A549 (cell line): ENCODE data around the gene NUP188.

Source experiments
- CEBPB ChIP-seq, 2 experiments: fragments of >200 bp in 1 of 2; sonication (Bioruptor Twin) in 1 of 2; formaldehyde crosslinking in 1 of 2; IDR thresholded peaks; 2 replicates each; pipeline ENCODE4 v1.6.1; 2012 to 2016
- CTCF ChIP-seq: fragments of >200 bp; sonication (Bioruptor Twin); formaldehyde crosslinking; IDR thresholded peaks from 3 replicates; pipeline ENCODE4 v1.5.1; 2016
- EP300 ChIP-seq, 2 experiments: fragments of >200 bp; sonication (Bioruptor Twin); formaldehyde crosslinking; IDR thresholded peaks; 2 replicates in 1 of 2; 3 replicates in 1 of 2; pipeline ENCODE4 v1.6.1; 2016 to 2017
- HOXA7 ChIP-seq: fragments of 250-450 bp; sonication (Bioruptor Pico); IDR thresholded peaks from 2 replicates; pipeline ENCODE4 v1.5.0; 2020; ENCODE audit warnings: mild to moderate bottlenecking, moderate library complexity
- MAZ ChIP-seq: fragments of 150-350 bp; IDR thresholded peaks from 2 replicates; pipeline ENCODE4 v1.6.1; 2014; ENCODE audit warnings: antibody characterized with exemption, low read depth, low read length, borderline replicate concordance
- MYC ChIP-seq: IDR thresholded peaks from 2 replicates; pipeline ENCODE4 v1.6.1; 2012; ENCODE audit warnings: mild to moderate bottlenecking, inconsistent platforms, low read length, improper control_type of control experiment, borderline replicate concordance
- POLR2A ChIP-seq: IDR thresholded peaks from 2 replicates; pipeline ENCODE4 v1.6.1; 2012; ENCODE audit warnings: mild to moderate bottlenecking, low read length
- RAD21 ChIP-seq, 2 experiments: fragments of >200 bp in 1 of 2; sonication (Bioruptor Twin) in 1 of 2; formaldehyde crosslinking in 1 of 2; IDR thresholded peaks in 1 of 2; conservative IDR thresholded peaks in 1 of 2; 2 replicates in 1 of 2; 3 replicates in 1 of 2; pipeline ENCODE4 v1.6.1; 2012 to 2018; ENCODE audit warnings: inconsistent platforms in 1 of 2
- RCOR1 ChIP-seq: fragments of 150-350 bp; IDR thresholded peaks from 2 replicates; pipeline ENCODE4 v1.6.1; 2014; ENCODE audit warnings: antibody characterized with exemption, low read length, low read depth
- RFX5 ChIP-seq: fragments of 450-650 bp; IDR thresholded peaks from 2 replicates; pipeline ENCODE4 v1.7.1; 2014; ENCODE audit warnings: antibody characterized with exemption, mild to moderate bottlenecking, moderate library complexity
- TP53 ChIP-seq: fragments of 250-450 bp; sonication (Bioruptor Pico); IDR thresholded peaks from 2 replicates; pipeline ENCODE4 v1.5.0; 2021; ENCODE audit warnings: mild to moderate bottlenecking, moderate library complexity
- ZSCAN20 ChIP-seq: fragments of 250-450 bp; sonication (Bioruptor Pico); IDR thresholded peaks from 2 replicates; pipeline ENCODE4 v1.8.0; 2022; ENCODE audit warnings: mild to moderate bottlenecking, moderate library complexity

- TF ChIP-seq MAZ (no peak), CTCF (no peak), RFX5 (no peak), EP300 (IDR thresholded peaks at IDR 0.05) (no peak), ZSCAN20 (no peak), MYC (no peak), CEBPB (IDR thresholded peaks at IDR 0.05) (no peak), POLR2A (no peak), TP53 (no peak), RAD21 (conservative IDR thresholded peaks at IDR 0.05 in 1 of 2, IDR thresholded peaks at IDR 0.05 in 1 of 2) (no peak), HOXA7 (CRISPR knock-in tag) (no peak), RCOR1 (no peak)
Observed at GRCh38 chr9:128979111-128979510, 31.6 kb downstream of the NUP188 start.
